Skin epidermis (tissue), 12 donors: ENCODE results near the gene AHNAK.
"Not testable (repeated sequence)": the region's sequence is repeated elsewhere in the genome, so short reads cannot be mapped to it uniquely, and the experiment has no call there.

Experiments used
- H3K27ac ChIP-seq, 21 experiments: fragments of 200-600 bp; sonication (generic) in 11 of 21; one replicate each; pipeline ENCODE4 v1.5.0; 2020; ENCODE audit warnings: mild to moderate bottlenecking in 3 of 21, inconsistent platforms in 2 of 21, moderate library complexity in 2 of 21
- H3K4me3 ChIP-seq, 7 experiments: fragments of 200-600 bp; sonication (generic) in 2 of 7; one replicate each; pipeline ENCODE4 v1.5.0; 2020; ENCODE audit warnings: inconsistent platforms in 2 of 7, mild to moderate bottlenecking in 2 of 7, moderate library complexity in 1 of 7

Gene AHNAK

GRCh38 chr11:62546244-62546928, at the start of gene AHNAK:
Gene AHNAK, minus strand, starts transcription at chr11:62546806. Its CDS starts 10,708 bp downstream, at chr11:62536098.
- Histone ChIP-seq H3K4me3 (peak within 1 kb of the TSS; percentile 80 to 98 (median 92)), H3K27ac (peak within 1 kb of the TSS; percentile 95 to 100 (median 99))

- peak overlapping the region in 1 of 21 experiments; percentile 9 for H3K27ac ChIP-seq
- no peak overlapping the region for H3K4me3 ChIP-seq
Measured at GRCh38 chr11:62595124-62595523, 48.5 kb upstream of the AHNAK start.

GRCh38 chr11:62593434-62594044, 46.9 kb upstream of the AHNAK start:
- no peak overlapping the region for H3K4me3 ChIP-seq
- peak overlapping the region in 4 of 21 experiments; percentile 5 to 96 (median 68) for H3K27ac ChIP-seq

GRCh38 chr11:62592989-62593421, 46.4 kb upstream of the AHNAK start:
- peak overlapping the region in 15 of 21 experiments; percentile 32 to 96 (median 89) for H3K27ac ChIP-seq
- no peak overlapping the region for H3K4me3 ChIP-seq

GRCh38 chr11:62592146-62592815, 45.7 kb upstream of the AHNAK start:
- peak overlapping the region; percentile 60 to 73 (median 63) for H3K4me3 ChIP-seq
- peak overlapping the region; percentile 51 to 96 (median 88) for H3K27ac ChIP-seq

- H3K4me3 ChIP-seq: peak within 1 kb of the TSS; percentile 60 to 73 (median 63)
- peak within 1 kb of the TSS; percentile 51 to 96 (median 90) for H3K27ac ChIP-seq
Measured at GRCh38 chr11:62591448-62592145, 45.0 kb upstream of the AHNAK start, which contains the start of gene TUT1. Gene TUT1, minus strand, starts transcription at chr11:62591523. Its CDS starts 38 bp downstream, at chr11:62591485.

GRCh38 chr11:62588966-62589637, 42.5 kb upstream of the AHNAK start:
- peak overlapping the region in 1 of 21 experiments; percentile 25 for H3K27ac ChIP-seq
- H3K4me3 ChIP-seq: no peak overlapping the region

GRCh38 chr11:62585356-62585755, 38.8 kb upstream of the AHNAK start:
- not testable (repeated sequence) for H3K4me3 ChIP-seq
- peak overlapping the region in 2 of 21 experiments; percentile 5 to 18 for H3K27ac ChIP-seq

- H3K27ac ChIP-seq: peak overlapping the region in 1 of 21 experiments; percentile 15
- not testable (repeated sequence) for H3K4me3 ChIP-seq
Measured at GRCh38 chr11:62581735-62582134, 35.1 kb upstream of the AHNAK start.

GRCh38 chr11:62580959-62581715, 34.5 kb upstream of the AHNAK start:
- Histone ChIP-seq H3K4me3 (no peak overlapping the region), H3K27ac (peak overlapping the region in 1 of 21 experiments; percentile 15)

- Histone ChIP-seq H3K27ac (no peak overlapping the region), H3K4me3 (no peak overlapping the region)
Measured at GRCh38 chr11:62579252-62579651, 32.6 kb upstream of the AHNAK start.

GRCh38 chr11:62578541-62578940, 31.9 kb upstream of the AHNAK start:
- Histone ChIP-seq H3K4me3 (no peak overlapping the region), H3K27ac (peak overlapping the region in 3 of 21 experiments; percentile 13 to 63 (median 43))

GRCh38 chr11:62577046-62577714, 30.6 kb upstream of the AHNAK start:
- Histone ChIP-seq H3K4me3 (no peak overlapping the region), H3K27ac (peak overlapping the region in 16 of 21 experiments; percentile 6 to 95 (median 66))

GRCh38 chr11:62575837-62576236, 29.2 kb upstream of the AHNAK start:
- H3K27ac ChIP-seq: peak overlapping the region in 16 of 21 experiments; percentile 26 to 95 (median 89)

GRCh38 chr11:62575156-62575555, 28.6 kb upstream of the AHNAK start:
- peak overlapping the region; percentile 60 to 84 (median 71) for H3K4me3 ChIP-seq
- peak overlapping the region in 19 of 21 experiments; percentile 70 to 95 (median 90) for H3K27ac ChIP-seq

More at GRCh38 chr11:62575837-62576236, 29.2 kb upstream of the AHNAK start:
- peak overlapping the region in 3 of 7 experiments; percentile 2 to 73 (median 60) for H3K4me3 ChIP-seq

GRCh38 chr11:62574363-62575071, 27.9 kb upstream of the AHNAK start:
- H3K27ac ChIP-seq: peak overlapping the region; percentile 58 to 95 (median 90)

More at GRCh38 chr11:62574363-62575071, 27.9 kb upstream of the AHNAK start:
- H3K4me3 ChIP-seq: peak overlapping the region; percentile 60 to 84 (median 71)
